GM12878 (cell line): ENCODE data around the gene TPPP3.

ENCODE experiments used
- BRCA1 ChIP-seq: IDR thresholded peaks from 2 replicates; pipeline ENCODE4 v1.6.1; 2011; ENCODE audit warnings: low read depth, low read length, improper control_type of control experiment
- CHD4 ChIP-seq: fragments of 200-600 bp; sonication (generic); IDR thresholded peaks from 2 replicates; pipeline ENCODE4 v1.6.1; 2016; ENCODE audit warnings: mild to moderate bottlenecking
- CTCF ChIP-seq, 3 experiments: IDR thresholded peaks in 2 of 3; conservative IDR thresholded peaks in 1 of 3; 2 replicates each; pipeline ENCODE4 v1.5.1; 2011; ENCODE audit warnings: low read depth in 3 of 3, low read length in 3 of 3, mild to moderate bottlenecking in 3 of 3, control low read depth in 2 of 3, moderate library complexity in 2 of 3, inconsistent platforms in 1 of 3, mixed read lengths in 1 of 3; ENCODE audit not compliant: control insufficient read depth in 2 of 3, insufficient read depth in 1 of 3; ENCODE audit errors: extremely low read depth in 1 of 3
- E2F4 ChIP-seq: IDR thresholded peaks from 2 replicates; pipeline ENCODE4 v1.6.1; 2012; ENCODE audit warnings: low read depth, low read length, improper control_type of control experiment
- E4F1 ChIP-seq: fragments of 450-650 bp; IDR thresholded peaks from 2 replicates; pipeline ENCODE4 v1.6.1; 2018; ENCODE audit warnings: borderline replicate concordance, mild to moderate bottlenecking; ENCODE audit not compliant: partially characterized antibody
- EP300 ChIP-seq, 2 experiments: fragments of 150-350 bp in 1 of 2; IDR thresholded peaks; 2 replicates each; pipeline ENCODE4 v1.6.1; 2011 to 2012; ENCODE audit warnings: low read depth in 2 of 2, low read length in 2 of 2, borderline replicate concordance in 1 of 2, improper control_type of control experiment in 1 of 2, inconsistent platforms in 1 of 2; ENCODE audit not compliant: control insufficient read depth in 1 of 2
- ESRRA ChIP-seq: IDR thresholded peaks from 2 replicates; pipeline ENCODE4 v1.6.1; 2012; ENCODE audit warnings: mild to moderate bottlenecking, low read length, improper control_type of control experiment
- GABPA ChIP-seq: IDR thresholded peaks from 2 replicates; pipeline ENCODE4 v1.6.1; 2014; ENCODE audit warnings: antibody characterized with exemption, low read depth, mild to moderate bottlenecking, inconsistent platforms
- HDAC6 ChIP-seq: fragments of 200-600 bp; sonication (generic); IDR thresholded peaks from one replicate; pipeline ENCODE4 v1.8.0; 2017; ENCODE audit warnings: antibody characterized with exemption; ENCODE audit not compliant: unreplicated experiment
- POLR2A ChIP-seq: IDR thresholded peaks from 2 replicates; pipeline ENCODE4 v1.6.1; 2011; ENCODE audit warnings: low read depth, mild to moderate bottlenecking, low read length
- POLR2AphosphoS5 ChIP-seq: IDR thresholded peaks from 2 replicates; pipeline ENCODE4 v1.6.1; 2011; ENCODE audit warnings: mild to moderate bottlenecking, low read length, inconsistent platforms
- ZBTB40 ChIP-seq: fragments of 450-650 bp; IDR thresholded peaks from 2 replicates; pipeline ENCODE4 v1.6.1; 2016; ENCODE audit warnings: mild to moderate bottlenecking, moderate library complexity, borderline replicate concordance

GRCh38 chr16:67412294-67412693 is 19.0 kb upstream of the TPPP3 start:
- no peak for TF ChIP-seq POLR2A
- no peak for TF ChIP-seq ZBTB40
- no peak for TF ChIP-seq POLR2AphosphoS5
- TF ChIP-seq CTCF (IDR thresholded peaks at IDR 0.05 in 2 of 3, conservative IDR thresholded peaks at IDR 0.05 in 1 of 3; ENCODE audit: control insufficient read depth in 2 of 3, extremely low read depth in 1 of 3, insufficient read depth in 1 of 3, low read depth in 3 of 3, low read length in 3 of 3), result no peak
- TF ChIP-seq E4F1, result no peak
- TF ChIP-seq E2F4, result no peak
- no peak for TF ChIP-seq BRCA1
- no peak for TF ChIP-seq CHD4
- no peak for TF ChIP-seq EP300 (IDR thresholded peaks at IDR 0.05; ENCODE audit: borderline replicate concordance in 1 of 2, control insufficient read depth in 1 of 2, low read depth in 2 of 2, low read length in 2 of 2)
- no peak for TF ChIP-seq ESRRA
- no peak for TF ChIP-seq GABPA
- no peak for TF ChIP-seq HDAC6
